ENCODE data around the gene PTDSS2. TPM values are rescaled to one million over a fixed set of nuclear protein-coding genes. Genes with fewer than 3 reads are reported as not detected.
A peak's percentile ranks its signal among the peaks of the same experiment; 100 is the strongest.

The PTDSS2 gene
- total and polyA plus RNA-seq, 10 donors: 11.0 to 40.7 (median 25.7) TPM

- WGBS, 5 donors: 81 to 87% (median 84%) methylated on average over 16 to 20 of the region's 20 CpGs
- TF ChIP-seq POLR2A (IDR thresholded peaks at IDR 0.05) (no peak), POLR2AphosphoS5 (IDR thresholded peaks at IDR 0.05) (no peak), CTCF (IDR thresholded peaks at IDR 0.05 in 8 of 11, conservative IDR thresholded peaks at IDR 0.05 in 3 of 11) (no peak)
- no peak for DNase-seq
- Histone ChIP-seq H3K9me3 (no peaks in the 10 kb centered on the region), H3K4me3 (no peak overlapping the region), H3K36me3 (no peaks in the 10 kb centered on the region), H3K27me3 (replicated peaks in 1 of 7) (peaks cover 0 to 19% (median 11%) of the 10 kb centered on the region in 7 donors), H3K4me1 (peaks cover 21 to 57% (median 43%) of the 10 kb centered on the region in 6 donors), H3K27ac (no peak overlapping the region)
- intact Hi-C loops (cut with DNase I; ENCODE audit: low total_unique reads): no loop called here
These were observed 4.1 kb upstream of the PTDSS2 start for GRCh38 chr11:445765-446588.

- no peak for DNase-seq
- WGBS, 5 donors: 85 to 90% (median 86%) methylated on average over 7 of the region's 7 CpGs
- H3K4me3 ChIP-seq: no peak overlapping the region
- TF ChIP-seq POLR2AphosphoS5 (IDR thresholded peaks at IDR 0.05): no peak
- no peak for TF ChIP-seq POLR2A (IDR thresholded peaks at IDR 0.05)
- no peak for TF ChIP-seq CTCF (IDR thresholded peaks at IDR 0.05 in 8 of 11, conservative IDR thresholded peaks at IDR 0.05 in 3 of 11)
- peaks cover 29 to 57% (median 45%) of the 10 kb centered on the region in 6 donors for H3K4me1 ChIP-seq
- H3K27me3 ChIP-seq (replicated peaks in 1 of 7): peaks cover 0 to 10% (median 2%) of the 10 kb centered on the region in 7 donors
- intact Hi-C loops (cut with DNase I; ENCODE audit: low total_unique reads): no loop called here
- no peaks in the 10 kb centered on the region for H3K36me3 ChIP-seq
- no peak overlapping the region for H3K27ac ChIP-seq
- H3K9me3 ChIP-seq: no peaks in the 10 kb centered on the region
These were observed 3.2 kb upstream of the PTDSS2 start for GRCh38 chr11:446891-447290.

GRCh38 chr11:447923-448731 is 2.0 kb upstream of the PTDSS2 start:
- peak; percentile 98 for DNase-seq
- Histone ChIP-seq H3K4me3 (peak overlapping the region; percentile 49 to 72 (median 52)), H3K9me3 (no peaks in the 10 kb centered on the region), H3K27me3 (replicated peaks in 1 of 7) (no peaks in the 10 kb centered on the region), H3K27ac (peak overlapping the region; percentile 80 to 96 (median 94)), H3K4me1 (peaks cover 35 to 60% (median 47%) of the 10 kb centered on the region in 6 donors), H3K36me3 (peaks cover 0 to 11% (median 2%) of the 10 kb centered on the region in 6 donors)
- 4 to 5% (median 4%) methylated on average over 42 to 55 of the region's 55 CpGs for WGBS, 5 donors
- TF ChIP-seq POLR2AphosphoS5 (IDR thresholded peaks at IDR 0.05) (peak; percentile 96 to 97 (median 97)), POLR2A (IDR thresholded peaks at IDR 0.05) (peak in 2 of 3 donors; percentile 68), CTCF (IDR thresholded peaks at IDR 0.05 in 8 of 11, conservative IDR thresholded peaks at IDR 0.05 in 3 of 11) (peak; percentile 66 to 92 (median 85))
- intact Hi-C loops (cut with DNase I; ENCODE audit: low total_unique reads): no loop called here
